ENCODE results near the gene ACTR3. TPM values are rescaled to one million over a fixed set of nuclear protein-coding genes. Genes with fewer than 3 reads are reported as not detected.

The ACTR3 gene
- total and polyA plus RNA-seq, 2 of the 4 experiments (the other 2 are of a cell fraction) = 246 to 307 TPM

- H3K4me3 ChIP-seq (ENCODE audit: insufficient read depth, low read depth, low read length) = no peak overlapping the region
- POLR2A ChIA-PET (ENCODE audit: unreplicated experiment) = no interaction called here
- H3K4me2 ChIP-seq (ENCODE audit: low read depth, low read length) = no peak overlapping the region
- no peak overlapping the region for H2BK5ac ChIP-seq (ENCODE audit: low read depth, low read length, poor library complexity, severe bottlenecking)
- no peak overlapping the region for H3K27ac ChIP-seq (ENCODE audit: insufficient read depth, low read length)
- ATAC-seq (ENCODE audit: low read depth) (no peak), DNase-seq (peak; percentile 52)
- no peaks in the 10 kb centered on the region; the same call in 1 of the 2 replicates for H3K9me3 ChIP-seq (ENCODE audit: control insufficient read depth, insufficient read depth, low read length)
- no peak overlapping the region for H2BK120ac ChIP-seq (ENCODE audit: low read depth, low read length)
- no peaks in the 10 kb centered on the region for H3K27me3 ChIP-seq (ENCODE audit: control insufficient read depth, insufficient read depth, low read length)
- no peak overlapping the region for H4K5ac ChIP-seq (ENCODE audit: low read depth, low read length)
- H3K4ac ChIP-seq (ENCODE audit: low read depth, low read length) = no peak overlapping the region
- no peak overlapping the region for H2BK15ac ChIP-seq (ENCODE audit: low read depth, low read length)
- WGBS, 2 experiments (ENCODE audit: extremely low coverage in 2 of 2, insufficient read length in 1 of 2) = 88% methylated on average over 1 of the region's 4 CpGs; no CpG with 5 or more reads in 1 of the 2 experiments
- H4K20me1 ChIP-seq (ENCODE audit: insufficient read depth, low read length) = no peaks in the 10 kb centered on the region; the same call in 1 of the 2 replicates
- no TSS peak for BruUV-seq (replicated peaks)
- no peaks in the 10 kb centered on the region for H3K79me1 ChIP-seq (ENCODE audit: low read depth in 1 of 2, low read length in 2 of 2)
- no peak overlapping the region for H2AK5ac ChIP-seq (ENCODE audit: low read depth, low read length)
- no peak overlapping the region for H3K56ac ChIP-seq (ENCODE audit: extremely low read depth, insufficient read depth, low read length)
- H2BK20ac ChIP-seq (ENCODE audit: low read depth, low read length) = no peak overlapping the region
- H2AFZ ChIP-seq (replicated peaks; ENCODE audit: low read length, poor library complexity) = no peak overlapping the region
- TF ChIP-seq ELK1 (IDR thresholded peaks at IDR 0.05; ENCODE audit: borderline replicate concordance, low read depth, low read length) (no peak), CEBPB (IDR thresholded peaks at IDR 0.05; ENCODE audit: low read depth, low read length) (no peak), RCOR1 (IDR thresholded peaks at IDR 0.05; ENCODE audit: insufficient replicate concordance, low read length) (no peak), SMC3 (IDR thresholded peaks at IDR 0.05; ENCODE audit: low read depth, low read length) (no peak), CTCF (conservative IDR thresholded peaks at IDR 0.05; ENCODE audit: low read depth, low read length) (no peak), MAFK (IDR thresholded peaks at IDR 0.05; ENCODE audit: low read depth, low read length) (no peak), NFE2L2 (IDR thresholded peaks at IDR 0.05; ENCODE audit: low read depth, low read length) (no peak), BHLHE40 (IDR thresholded peaks at IDR 0.05; ENCODE audit: low read depth, low read length) (no peak), CHD1 (IDR thresholded peaks at IDR 0.05; ENCODE audit: low read depth, low read length) (no peak), FOS (IDR thresholded peaks at IDR 0.05; ENCODE audit: low read depth, low read length) (no peak), MXI1 (IDR thresholded peaks at IDR 0.05; ENCODE audit: borderline replicate concordance, low read depth, low read length) (no peak)
- TF ChIP-seq, protein P1, sequence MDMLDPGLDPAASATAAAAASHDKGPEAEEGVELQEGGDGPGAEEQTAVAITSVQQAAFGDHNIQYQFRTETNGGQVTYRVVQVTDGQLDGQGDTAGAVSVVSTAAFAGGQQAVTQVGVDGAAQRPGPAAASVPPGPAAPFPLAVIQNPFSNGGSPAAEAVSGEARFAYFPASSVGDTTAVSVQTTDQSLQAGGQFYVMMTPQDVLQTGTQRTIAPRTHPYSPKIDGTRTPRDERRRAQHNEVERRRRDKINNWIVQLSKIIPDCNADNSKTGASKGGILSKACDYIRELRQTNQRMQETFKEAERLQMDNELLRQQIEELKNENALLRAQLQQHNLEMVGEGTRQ (IDR thresholded peaks at IDR 0.05; ENCODE audit: low read depth, low read length) = no peak
- H3K23ac ChIP-seq (ENCODE audit: low read depth, low read length) = no peak overlapping the region
- intact Hi-C loops (cut with micrococcal nuclease) = no loop called here
- no peak overlapping the region for H3K18ac ChIP-seq (ENCODE audit: low read depth, low read length)
- no peak overlapping the region for H4K91ac ChIP-seq (ENCODE audit: insufficient read depth, low read depth, low read length)
- dilution Hi-C loops (cut with HindIII; ENCODE audit: low sequenced_read_pairs, unreplicated experiment) = no loop called here
- peaks cover 3% of the 10 kb centered on the region for H3K36me3 ChIP-seq (ENCODE audit: control insufficient read depth, insufficient read depth, low read length)
- H2AK9ac ChIP-seq (replicated peaks; ENCODE audit: low read depth, low read length, poor library complexity) = no peak overlapping the region
- peaks cover 6% of the 10 kb centered on the region for H3K4me1 ChIP-seq (ENCODE audit: control insufficient read depth, insufficient read depth, low read length)
- in situ Hi-C loops (cut with MboI; ENCODE audit: low sequenced_read_pairs) = loop anchor here (25.0 kb wide), 1 partner anchor 581 kb away; no protein-coding TSS in a partner anchor
- no peak overlapping the region for H3K9ac ChIP-seq (ENCODE audit: low read depth, low read length)
- CTCF ChIA-PET = interaction anchor here (0.9 kb wide), 1 partner anchor 17 kb away, joined by 3 read pairs; no protein-coding TSS in a partner anchor
- no peaks in the 10 kb centered on the region for H3K9me1 ChIP-seq (ENCODE audit: insufficient read depth, low read length)
- no peak overlapping the region for H3K14ac ChIP-seq (replicated peaks; ENCODE audit: low read depth, low read length)
- no peak overlapping the region for H4K8ac ChIP-seq (ENCODE audit: low read depth in 2 of 2, low read length in 2 of 2)
These were observed 91.1 kb downstream of the ACTR3 start for GRCh38 chr2:113980946-113981345.
